Ascending aorta (tissue), 2 donors: ENCODE measurements around the gene PLEKHS1. TPM values are rescaled to one million over a fixed set of nuclear protein-coding genes. Genes with fewer than 3 reads are reported as not detected.
A peak's percentile ranks its signal among the peaks of the same experiment; 100 is the strongest.

Source experiments
- DNase-seq, 2 donors: peaks; one replicate each; pipeline ENCODE4 v3.0.0-alpha.2; 2019; ENCODE audit warnings: low spot score in 2 of 2
- H3K27ac ChIP-seq, 2 donors: fragments of 200-600 bp; sonication (generic); one replicate each; pipeline ENCODE4 v1.5.1; 2016 to 2017; ENCODE audit warnings: mild to moderate bottlenecking in 1 of 2
- H3K27me3 ChIP-seq: fragments of 200-600 bp; sonication (generic); one replicate; pipeline ENCODE4 v1.5.1; 2017
- H3K36me3 ChIP-seq, 2 donors: fragments of 200-600 bp; sonication (generic); one replicate each; pipeline ENCODE4 v1.5.1; 2016
- H3K4me1 ChIP-seq, 2 donors: fragments of 200-600 bp; sonication (generic); one replicate each; pipeline ENCODE4 v1.5.1; 2016 to 2017; ENCODE audit warnings: mild to moderate bottlenecking in 1 of 2
- H3K4me3 ChIP-seq, 2 donors: fragments of 200-600 bp; sonication (generic); one replicate each; pipeline ENCODE4 v1.5.1; 2016 to 2017; ENCODE audit warnings: mild to moderate bottlenecking in 1 of 2
- H3K9me3 ChIP-seq, 2 donors: fragments of 200-600 bp; sonication (generic); one replicate each; pipeline ENCODE4 v1.5.1; 2016
- CTCF ChIP-seq, 3 experiments: fragments of 200-600 bp in 2 of 3; fragments of 450-650 bp in 1 of 3; sonication (generic) in 2 of 3; IDR thresholded peaks; one replicate each; pipeline ENCODE4 v1.5.1; 2016 to 2019; ENCODE audit warnings: antibody characterized with exemption in 3 of 3, mild to moderate bottlenecking in 1 of 3, moderate library complexity in 1 of 3
- intact Hi-C: fragments of 100-400 bp; cut with DNase I; formaldehyde crosslinking; loops from one replicate; pipeline ENCODE4 v1.15.1; 2023
- total RNA-seq: library from RNA; depleted of rRNA; stranded (reverse); fragments of >200 nt; gene quantifications from one replicate; pipeline ENCODE4 v1.1.0, GENCODE V29; 2016

PLEKHS1 gene
- total RNA-seq, result not detected

DNA sequence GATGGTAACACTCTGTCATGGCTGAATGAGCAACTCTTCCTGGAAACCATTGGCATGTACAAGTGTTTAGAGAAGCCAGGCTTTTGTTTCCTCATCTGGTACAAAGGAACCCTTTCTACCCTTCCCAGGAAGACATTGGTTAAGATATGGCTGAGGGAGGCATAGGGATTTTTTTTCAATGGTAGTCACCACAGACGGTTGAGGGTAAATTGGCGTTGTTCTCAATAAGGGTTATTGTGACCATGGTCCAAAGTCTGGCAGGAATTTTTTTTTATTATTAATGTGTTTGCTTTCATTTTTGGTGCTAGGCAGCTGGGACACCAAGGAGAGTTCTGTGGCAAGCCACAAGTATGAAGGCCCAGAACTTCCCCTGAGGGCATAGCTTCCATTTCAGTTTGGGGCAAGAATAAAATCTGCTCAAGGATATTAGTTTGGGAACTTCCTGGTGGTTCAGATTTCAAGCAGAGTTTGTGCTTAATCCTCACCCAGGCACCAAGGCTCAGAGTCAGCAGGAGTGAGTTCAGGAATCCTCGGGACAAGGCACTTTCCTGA is at the start of gene PLEKHS1:
Gene PLEKHS1, plus strand, starts transcription at position 502 of the 552 bp plus-strand sequence. CDS start 3,596 bp downstream, outside the sequence.
- Histone ChIP-seq H3K27me3 (no peaks in the 10 kb centered on the region), H3K4me1 (no peaks in the 10 kb centered on the region), H3K36me3 (no peaks in the 10 kb centered on the region), H3K4me3 (no peak within 1 kb of the TSS), H3K27ac (no peak within 1 kb of the TSS), H3K9me3 (no peaks in the 10 kb centered on the region)
- intact Hi-C loops, result no loop called here
- TF ChIP-seq CTCF (IDR thresholded peaks at IDR 0.05), result no peak
- DNase-seq, result no peak

- intact Hi-C loops, result loop anchor here (5.0 kb wide), 1 partner anchor 398 kb away; no protein-coding TSS in a partner anchor
- Histone ChIP-seq H3K36me3 (peaks cover 0 to 10% of the 10 kb centered on the region in 2 donors), H3K9me3 (no peaks in the 10 kb centered on the region), H3K4me3 (no peak overlapping the region), H3K4me1 (peaks cover 0 to 1% of the 10 kb centered on the region in 2 donors), H3K27ac (no peak overlapping the region), H3K27me3 (no peaks in the 10 kb centered on the region)
- no peak for DNase-seq
- TF ChIP-seq CTCF (IDR thresholded peaks at IDR 0.05), result peak; percentile 37 to 58 (median 39)
These were observed 46.7 kb upstream of the PLEKHS1 start for GRCh38 chr10:113704637-113705343.

DNA sequence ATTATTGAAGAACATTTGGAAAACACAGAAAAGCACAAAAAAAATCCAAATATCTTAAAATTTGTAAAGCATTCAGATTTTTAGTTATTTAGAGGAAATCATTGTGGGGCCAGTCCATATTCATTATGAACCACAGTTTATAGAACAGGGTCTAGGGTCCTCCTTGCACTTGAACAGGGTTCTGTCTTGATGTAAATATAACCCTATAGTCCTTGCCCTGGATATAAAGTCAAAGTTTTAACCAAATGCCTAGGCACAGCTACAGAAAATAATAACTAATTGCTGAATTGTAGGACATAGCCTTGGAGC is 46.2 kb upstream of the PLEKHS1 start:
- Histone ChIP-seq H3K4me1 (peaks cover 0 to 4% of the 10 kb centered on the region in 2 donors), H3K4me3 (no peak overlapping the region), H3K9me3 (no peaks in the 10 kb centered on the region), H3K36me3 (peaks cover 0 to 5% of the 10 kb centered on the region in 2 donors), H3K27ac (no peak overlapping the region), H3K27me3 (no peaks in the 10 kb centered on the region)
- no peak for TF ChIP-seq CTCF (IDR thresholded peaks at IDR 0.05)
- intact Hi-C loops, result loop anchor here (5.0 kb wide), 1 partner anchor 397 kb away; no protein-coding TSS in a partner anchor
- DNase-seq, result no peak

DNA sequence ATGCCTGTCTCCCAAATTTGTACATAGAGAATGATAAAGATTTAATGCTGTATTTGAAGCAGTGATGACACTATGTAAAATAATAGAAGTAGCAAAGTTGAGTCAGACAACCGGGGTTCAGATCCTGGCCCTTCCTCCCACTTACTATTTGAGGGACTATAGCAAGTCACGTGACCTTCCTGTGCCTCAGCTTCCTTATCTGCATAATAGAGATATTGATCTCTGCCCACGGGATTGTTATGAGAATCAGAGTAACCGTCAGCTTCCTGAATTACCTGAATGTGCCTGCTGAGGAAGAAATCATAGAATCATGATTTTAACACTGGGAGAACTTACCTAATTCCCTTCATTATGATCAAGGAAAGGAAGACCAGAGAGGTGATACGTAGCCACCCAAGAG is 44.9 kb upstream of the PLEKHS1 start:
- intact Hi-C loops, result loop anchor here (5.0 kb wide), 1 partner anchor 396 kb away; no protein-coding TSS in a partner anchor
- Histone ChIP-seq H3K4me1 (peaks cover 0 to 9% of the 10 kb centered on the region in 2 donors), H3K27ac (no peak overlapping the region), H3K36me3 (no peaks in the 10 kb centered on the region), H3K4me3 (no peak overlapping the region), H3K9me3 (no peaks in the 10 kb centered on the region), H3K27me3 (no peaks in the 10 kb centered on the region)
- no peak for TF ChIP-seq CTCF (IDR thresholded peaks at IDR 0.05)
- DNase-seq, result no peak

DNA sequence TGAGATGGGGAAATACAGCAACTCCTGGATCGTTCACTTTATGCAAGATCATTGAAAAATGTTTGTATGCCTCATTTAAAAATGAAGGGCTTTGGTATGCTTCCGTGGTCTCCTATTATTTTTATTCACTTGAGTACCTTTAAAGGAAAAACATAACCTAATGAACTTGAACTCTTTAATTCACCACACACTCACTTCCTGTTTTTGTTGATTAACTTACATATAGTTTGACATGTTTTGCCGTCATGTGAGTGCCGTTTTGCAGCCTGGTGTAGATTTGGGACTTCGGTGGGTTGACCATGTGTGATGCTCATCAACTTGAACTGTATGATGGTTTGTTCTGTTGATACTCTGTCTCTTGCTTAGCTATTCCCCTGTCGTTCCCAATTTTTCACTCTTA is 42.8 kb upstream of the PLEKHS1 start:
- no peak for DNase-seq
- no peaks in the 10 kb centered on the region for H3K36me3 ChIP-seq
- H3K4me3 ChIP-seq, result no peak overlapping the region
- no peak for TF ChIP-seq CTCF (IDR thresholded peaks at IDR 0.05)
- H3K9me3 ChIP-seq, result no peaks in the 10 kb centered on the region
- no peak overlapping the region for H3K27ac ChIP-seq
- intact Hi-C loops, result loop anchor here (5.0 kb wide), 1 partner anchor 394 kb away; no protein-coding TSS in a partner anchor
- peaks cover 0 to 9% of the 10 kb centered on the region in 2 donors for H3K4me1 ChIP-seq
- no peaks in the 10 kb centered on the region for H3K27me3 ChIP-seq
